ENCODE data around the gene PLCH1. TPM values are rescaled to one million over a fixed set of nuclear protein-coding genes. Genes with fewer than 3 reads are reported as not detected.

Gene PLCH1
- total and polyA plus RNA-seq, 9 of the 15 experiments (the other 6 are each of a cell fraction or from before 2014, with no cell fraction given), result 0.17 to 0.62 (median 0.40) TPM

DNA sequence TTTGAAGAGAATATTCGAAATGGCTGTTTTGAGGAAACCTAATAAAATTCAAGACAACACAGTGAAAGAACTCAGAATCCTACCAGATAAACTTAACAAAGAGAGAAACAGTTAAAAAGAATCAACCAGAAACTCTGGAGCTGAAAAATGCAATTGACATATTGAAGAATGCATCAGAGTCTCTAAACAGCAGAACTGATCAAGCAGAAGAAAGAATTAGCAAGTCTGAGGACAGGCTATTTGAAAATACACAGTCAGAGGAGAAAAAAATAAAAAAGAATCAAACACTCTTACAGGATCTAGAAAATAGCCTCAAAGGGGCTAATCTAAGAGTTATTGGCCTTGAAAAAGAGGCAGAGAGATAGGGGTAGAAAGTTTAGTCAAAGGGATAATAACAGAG, 47.7 kb upstream of the PLCH1 start:
- intact Hi-C loops (cut with micrococcal nuclease) (no loop called here), in situ Hi-C loops (cut with MboI) (no loop called here)
- FAIRE-seq (no peak), ATAC-seq (no peak), DNase-seq (ENCODE audit: extremely low read depth in 1 of 4, low spot score in 3 of 4) (no peak)
- H3K79me2 ChIP-seq (ENCODE audit: control insufficient read depth, insufficient read depth, low read length), result peaks cover 26% of the 10 kb centered on the region; the same call in 2 of the 3 replicates
- H3K4me3 ChIP-seq, result no peak overlapping the region
- peaks cover 0 to 11% of the 10 kb centered on the region in 2 experiments; a peak in 3 of 5 replicates for H3K4me1 ChIP-seq (replicated peaks in 1 of 2; ENCODE audit: control insufficient read depth in 2 of 2, insufficient read depth in 2 of 2, low read length in 2 of 2)
- H3K9me3 ChIP-seq (replicated peaks; ENCODE audit: control insufficient read depth, insufficient read depth, low read depth, low read length), result no peaks in the 10 kb centered on the region; the same call in none of the 2 replicates
- ChIA-PET POLR2A (interaction anchor here (0.6 kb wide), 1 partner anchor 256 kb away, joined by 3 read pairs; no protein-coding TSS in a partner anchor), CTCF (ENCODE audit: low intra/inter-chr PET ratio) (interaction anchor here (0.7 kb wide), 1 partner anchor 26 kb away, joined by 6 read pairs; no protein-coding TSS in a partner anchor)
- no peak overlapping the region for H2AFZ ChIP-seq (ENCODE audit: low read depth, low read length)
- H3K27me3 ChIP-seq (ENCODE audit: control insufficient read depth in 2 of 2, insufficient read depth in 2 of 2, low read length in 2 of 2), result no peaks in the 10 kb centered on the region
- TF ChIP-seq TAF9B (IDR thresholded peaks at IDR 0.05; ENCODE audit: partially characterized antibody) (no peak), HDAC1 (IDR thresholded peaks at IDR 0.05) (no peak), NFIC (IDR thresholded peaks at IDR 0.05) (no peak), RB1 (IDR thresholded peaks at IDR 0.05; ENCODE audit: low read depth) (no peak), KLF16 (IDR thresholded peaks at IDR 0.05) (no peak), ZEB2 (IDR thresholded peaks at IDR 0.05) (no peak), NEUROD1 (IDR thresholded peaks at IDR 0.05; ENCODE audit: borderline replicate concordance, low read depth, low read length, partially characterized antibody) (no peak), FOXJ2 (tag; IDR thresholded peaks at IDR 0.05) (no peak), TRIM28 (IDR thresholded peaks at IDR 0.05) (peak; percentile 70; the same call in 1 of the 2 replicates), CBX3 (IDR thresholded peaks at IDR 0.05; ENCODE audit: borderline replicate concordance in 1 of 2, low read length in 2 of 2) (peak in 1 of 2 experiments; percentile 77; a peak in 2 of 3 replicates), ZFP30 (CRISPR knock-in tag; IDR thresholded peaks at IDR 0.05; ENCODE audit: borderline replicate concordance) (0 out of 2 replicates have a peak, but pooled peaks have one; percentile 69), RBM25 (IDR thresholded peaks at IDR 0.05; ENCODE audit: low read depth, low read length, severe bottlenecking) (no peak), DACH1 (IDR thresholded peaks at IDR 0.05; ENCODE audit: partially characterized antibody) (no peak)
- TF ChIP-seq, protein P1, sequence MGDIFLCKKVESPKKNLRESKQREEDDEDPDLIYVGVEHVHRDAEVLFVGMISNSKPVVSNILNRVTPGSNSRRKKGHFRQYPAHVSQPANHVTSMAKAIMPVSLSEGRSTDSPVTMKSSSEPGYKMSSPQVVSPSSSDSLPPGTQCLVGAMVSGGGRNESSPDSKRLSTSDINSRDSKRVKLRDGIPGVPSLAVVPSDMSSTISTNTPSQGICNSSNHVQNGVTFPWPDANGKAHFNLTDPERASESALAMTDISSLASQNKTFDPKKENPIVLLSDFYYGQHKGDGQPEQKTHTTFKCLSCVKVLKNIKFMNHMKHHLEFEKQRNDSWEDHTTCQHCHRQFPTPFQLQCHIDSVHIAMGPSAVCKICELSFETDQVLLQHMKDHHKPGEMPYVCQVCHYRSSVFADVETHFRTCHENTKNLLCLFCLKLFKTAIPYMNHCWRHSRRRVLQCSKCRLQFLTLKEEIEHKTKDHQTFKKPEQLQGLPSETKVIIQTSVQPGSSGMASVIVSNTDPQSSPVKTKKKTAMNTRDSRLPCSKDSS (IDR thresholded peaks at IDR 0.05; ENCODE audit: low read depth, partially characterized antibody), result peak; percentile 43
- TF ChIP-seq, protein P2, sequence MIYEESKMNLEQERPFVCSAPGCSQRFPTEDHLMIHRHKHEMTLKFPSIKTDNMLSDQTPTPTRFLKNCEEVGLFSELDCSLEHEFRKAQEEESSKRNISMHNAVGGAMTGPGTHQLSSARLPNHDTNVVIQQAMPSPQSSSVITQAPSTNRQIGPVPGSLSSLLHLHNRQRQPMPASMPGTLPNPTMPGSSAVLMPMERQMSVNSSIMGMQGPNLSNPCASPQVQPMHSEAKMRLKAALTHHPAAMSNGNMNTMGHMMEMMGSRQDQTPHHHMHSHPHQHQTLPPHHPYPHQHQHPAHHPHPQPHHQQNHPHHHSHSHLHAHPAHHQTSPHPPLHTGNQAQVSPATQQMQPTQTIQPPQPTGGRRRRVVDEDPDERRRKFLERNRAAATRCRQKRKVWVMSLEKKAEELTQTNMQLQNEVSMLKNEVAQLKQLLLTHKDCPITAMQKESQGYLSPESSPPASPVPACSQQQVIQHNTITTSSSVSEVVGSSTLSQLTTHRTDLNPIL (CRISPR knock-in tag; IDR thresholded peaks at IDR 0.05), result no peak
- no peak overlapping the region for H3K27ac ChIP-seq (ENCODE audit: extremely low read depth, low read depth, low read length)
- H3K36me3 ChIP-seq (ENCODE audit: control insufficient read depth, insufficient read depth, low read length), result peaks cover 14% of the 10 kb centered on the region; the same call in 2 of the 3 replicates
- H3K9me1 ChIP-seq (ENCODE audit: control insufficient read depth, insufficient read depth, low read length), result no peaks in the 10 kb centered on the region
- H3K4me2 ChIP-seq (ENCODE audit: insufficient read depth, low read length), result no peak overlapping the region
- WGBS (ENCODE audit: insufficient coverage, low coverage, missing lambda C conversion rate), result 76% methylated on average over 1 of the region's 1 CpG
- H4K20me1 ChIP-seq (replicated peaks; ENCODE audit: control insufficient read depth, insufficient read depth, low read length), result no peaks in the 10 kb centered on the region
- no TSS peak for BruUV-seq (replicated peaks)
- no peak overlapping the region for H3K9ac ChIP-seq (ENCODE audit: insufficient read depth in 1 of 2, low read depth in 2 of 2, low read length in 2 of 2)

Measured in K562 (cell line).